KMS-11 (cell line): Measurements from ENCODE around the gene GCC1.
A peak's percentile ranks its signal among the peaks of the same experiment; 100 is the strongest.

ENCODE experiments used
- H2AFZ ChIP-seq: fragments of 200-600 bp; sonication (generic); 2 replicates; pipeline ENCODE4 v1.6.1; 2016; ENCODE audit warnings: antibody characterized with exemption, mixed run types, low read depth
- H3K27ac ChIP-seq: fragments of 200-600 bp; sonication (generic); 2 replicates; pipeline ENCODE4 v1.6.1; 2016; ENCODE audit warnings: mild to moderate bottlenecking, mixed run types
- H3K27me3 ChIP-seq: fragments of 200-600 bp; sonication (generic); 2 replicates; pipeline ENCODE4 v1.6.1; 2017; ENCODE audit warnings: mild to moderate bottlenecking, low read depth, mixed run types, moderate library complexity; ENCODE audit not compliant: insufficient read depth
- H3K36me3 ChIP-seq: fragments of 200-600 bp; sonication (generic); 2 replicates; pipeline ENCODE4 v1.6.1; 2017; ENCODE audit warnings: mild to moderate bottlenecking, mixed run types; ENCODE audit not compliant: insufficient read depth
- H3K4me1 ChIP-seq: fragments of 200-600 bp; sonication (generic); 2 replicates; pipeline ENCODE4 v1.6.1; 2016; ENCODE audit warnings: mild to moderate bottlenecking, low read depth, mixed run types; ENCODE audit not compliant: poor library complexity, severe bottlenecking
- H3K4me2 ChIP-seq: fragments of 200-600 bp; sonication (generic); 2 replicates; pipeline ENCODE4 v1.7.0; 2016; ENCODE audit warnings: mild to moderate bottlenecking, mixed run types
- H3K4me3 ChIP-seq: fragments of 200-600 bp; sonication (generic); IDR thresholded peaks from 2 replicates; pipeline ENCODE4 v1.6.1; 2017; ENCODE audit warnings: low read depth, low read length, mixed read lengths; ENCODE audit not compliant: insufficient read depth
- H3K79me2 ChIP-seq: fragments of 200-600 bp; sonication (generic); 2 replicates; pipeline ENCODE4 v1.6.1; 2016; ENCODE audit warnings: low read depth, mixed run types; ENCODE audit not compliant: insufficient read depth
- H3K9ac ChIP-seq: fragments of 200-600 bp; sonication (generic); 2 replicates; pipeline ENCODE4 v1.6.1; 2016; ENCODE audit warnings: mild to moderate bottlenecking, mixed run types
- H4K20me1 ChIP-seq: fragments of 200-600 bp; sonication (generic); 2 replicates; pipeline ENCODE4 v1.6.1; 2016; ENCODE audit warnings: mild to moderate bottlenecking, mixed run types; ENCODE audit not compliant: insufficient read depth
- CTCF ChIP-seq: fragments of 200-600 bp; sonication (generic); conservative IDR thresholded peaks from 2 replicates; pipeline ENCODE4 v1.6.1; 2017; ENCODE audit warnings: low read depth, mild to moderate bottlenecking, antibody characterized with exemption, low read length, moderate library complexity, mixed read lengths

The GCC1 gene

GRCh38 chr7:127588697-127589482 lies 3.5 kb upstream of the GCC1 start:
- 0 out of 2 replicates have a peak, but pooled peaks cover 1% of the 10 kb centered on the region for H4K20me1 ChIP-seq
- H3K4me3 ChIP-seq, result no peak overlapping the region
- H3K79me2 ChIP-seq, result peaks cover 25% of the 10 kb centered on the region
- H3K27me3 ChIP-seq, result no peaks in the 10 kb centered on the region
- peak overlapping the region; percentile 83 for H3K9ac ChIP-seq
- peak overlapping the region; percentile 81 for H3K4me2 ChIP-seq
- no peaks in the 10 kb centered on the region for H3K36me3 ChIP-seq
- peak; percentile 48 for TF ChIP-seq CTCF
- peak overlapping the region; percentile 49 for H3K27ac ChIP-seq
- peaks cover 25% of the 10 kb centered on the region for H3K4me1 ChIP-seq
- peak overlapping the region; percentile 94 for H2AFZ ChIP-seq

GRCh38 chr7:127588019-127588696 lies 2.8 kb upstream of the GCC1 start, which contains the start of gene ARF5:
TSS of gene ARF5 (plus strand) at chr7:127588411. CDS start at chr7:127588499, 88 bp downstream.
- Histone ChIP-seq H2AFZ (peak within 1 kb of the TSS; percentile 96), H3K27me3 (no peaks in the 10 kb centered on the region), H3K27ac (peak within 1 kb of the TSS; percentile 49)

GRCh38 chr7:127587663-127588018 lies 2.2 kb upstream of the GCC1 start:
- no peak for TF ChIP-seq CTCF
- Histone ChIP-seq H3K27ac (no peak overlapping the region), H3K27me3 (no peaks in the 10 kb centered on the region), H4K20me1 (0 out of 2 replicates have a peak, but pooled peaks cover 5% of the 10 kb centered on the region), H3K4me1 (peaks cover 31% of the 10 kb centered on the region), H2AFZ (peak overlapping the region; percentile 96), H3K4me3 (no peak overlapping the region), H3K36me3 (no peaks in the 10 kb centered on the region), H3K79me2 (peaks cover 36% of the 10 kb centered on the region), H3K4me2 (peak overlapping the region; percentile 86), H3K9ac (peak overlapping the region; percentile 26; the same call in 1 of the 2 replicates)

More at GRCh38 chr7:127588019-127588696, 2.8 kb upstream of the GCC1 start, which contains the start of gene ARF5:
- Histone ChIP-seq H3K79me2 (peaks cover 32% of the 10 kb centered on the region), H3K36me3 (no peaks in the 10 kb centered on the region), H4K20me1 (0 out of 2 replicates have a peak, but pooled peaks cover 5% of the 10 kb centered on the region), H3K4me2 (peak within 1 kb of the TSS; percentile 86), H3K4me1 (peaks cover 31% of the 10 kb centered on the region), H3K4me3 (no peak within 1 kb of the TSS), H3K9ac (peak within 1 kb of the TSS; percentile 83)
- TF ChIP-seq CTCF, result no peak

- no peak overlapping the region for H3K9ac ChIP-seq
- peaks cover 31% of the 10 kb centered on the region for H3K4me1 ChIP-seq
- H3K79me2 ChIP-seq, result peaks cover 37% of the 10 kb centered on the region
- 0 out of 2 replicates have a peak overlapping the region, but pooled peaks have one; percentile 100 for H3K4me2 ChIP-seq
- peak overlapping the region; percentile 89 for H2AFZ ChIP-seq
- H4K20me1 ChIP-seq, result 0 out of 2 replicates have a peak, but pooled peaks cover 5% of the 10 kb centered on the region
- no peak overlapping the region for H3K4me3 ChIP-seq
- no peaks in the 10 kb centered on the region; the same call in 1 of the 2 replicates for H3K36me3 ChIP-seq
- TF ChIP-seq CTCF, result no peak
- H3K27me3 ChIP-seq, result no peaks in the 10 kb centered on the region
- H3K27ac ChIP-seq, result no peak overlapping the region
Measured at GRCh38 chr7:127586346-127586745, 950 bp upstream of the GCC1 start.
